ENCODE measurements around the gene FGD5.

DNA sequence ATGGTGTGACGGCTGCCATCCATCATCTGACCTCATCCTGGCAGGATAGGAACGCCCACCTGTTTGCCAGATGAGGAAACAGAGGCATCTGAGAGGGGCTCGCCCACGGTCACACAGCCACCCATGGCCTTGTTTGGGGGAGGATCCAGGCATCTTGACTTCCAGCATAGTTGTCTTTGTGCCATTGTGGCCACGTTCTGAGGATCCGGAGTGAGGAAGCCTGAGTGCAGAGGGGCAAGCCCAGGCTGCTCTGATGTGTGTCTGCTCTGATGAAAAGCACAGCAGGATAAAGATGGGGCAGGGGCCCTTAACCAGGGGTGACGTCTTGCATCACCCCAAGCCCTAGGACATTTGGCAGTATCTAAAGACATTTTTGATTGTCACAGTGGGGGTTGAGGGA lies 58.7 kb downstream of the FGD5 start:
- TF ChIP-seq, protein P1, sequence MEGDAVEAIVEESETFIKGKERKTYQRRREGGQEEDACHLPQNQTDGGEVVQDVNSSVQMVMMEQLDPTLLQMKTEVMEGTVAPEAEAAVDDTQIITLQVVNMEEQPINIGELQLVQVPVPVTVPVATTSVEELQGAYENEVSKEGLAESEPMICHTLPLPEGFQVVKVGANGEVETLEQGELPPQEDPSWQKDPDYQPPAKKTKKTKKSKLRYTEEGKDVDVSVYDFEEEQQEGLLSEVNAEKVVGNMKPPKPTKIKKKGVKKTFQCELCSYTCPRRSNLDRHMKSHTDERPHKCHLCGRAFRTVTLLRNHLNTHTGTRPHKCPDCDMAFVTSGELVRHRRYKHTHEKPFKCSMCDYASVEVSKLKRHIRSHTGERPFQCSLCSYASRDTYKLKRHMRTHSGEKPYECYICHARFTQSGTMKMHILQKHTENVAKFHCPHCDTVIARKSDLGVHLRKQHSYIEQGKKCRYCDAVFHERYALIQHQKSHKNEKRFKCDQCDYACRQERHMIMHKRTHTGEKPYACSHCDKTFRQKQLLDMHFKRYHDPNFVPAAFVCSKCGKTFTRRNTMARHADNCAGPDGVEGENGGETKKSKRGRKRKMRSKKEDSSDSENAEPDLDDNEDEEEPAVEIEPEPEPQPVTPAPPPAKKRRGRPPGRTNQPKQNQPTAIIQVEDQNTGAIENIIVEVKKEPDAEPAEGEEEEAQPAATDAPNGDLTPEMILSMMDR (conservative IDR thresholded peaks at IDR 0.05; ENCODE audit: low read depth in 2 of 2) = no peak
- TF ChIP-seq EZH2 (IDR thresholded peaks at IDR 0.05; ENCODE audit: low read depth, unreplicated experiment) = no peak
- TF ChIP-seq, protein P2, sequence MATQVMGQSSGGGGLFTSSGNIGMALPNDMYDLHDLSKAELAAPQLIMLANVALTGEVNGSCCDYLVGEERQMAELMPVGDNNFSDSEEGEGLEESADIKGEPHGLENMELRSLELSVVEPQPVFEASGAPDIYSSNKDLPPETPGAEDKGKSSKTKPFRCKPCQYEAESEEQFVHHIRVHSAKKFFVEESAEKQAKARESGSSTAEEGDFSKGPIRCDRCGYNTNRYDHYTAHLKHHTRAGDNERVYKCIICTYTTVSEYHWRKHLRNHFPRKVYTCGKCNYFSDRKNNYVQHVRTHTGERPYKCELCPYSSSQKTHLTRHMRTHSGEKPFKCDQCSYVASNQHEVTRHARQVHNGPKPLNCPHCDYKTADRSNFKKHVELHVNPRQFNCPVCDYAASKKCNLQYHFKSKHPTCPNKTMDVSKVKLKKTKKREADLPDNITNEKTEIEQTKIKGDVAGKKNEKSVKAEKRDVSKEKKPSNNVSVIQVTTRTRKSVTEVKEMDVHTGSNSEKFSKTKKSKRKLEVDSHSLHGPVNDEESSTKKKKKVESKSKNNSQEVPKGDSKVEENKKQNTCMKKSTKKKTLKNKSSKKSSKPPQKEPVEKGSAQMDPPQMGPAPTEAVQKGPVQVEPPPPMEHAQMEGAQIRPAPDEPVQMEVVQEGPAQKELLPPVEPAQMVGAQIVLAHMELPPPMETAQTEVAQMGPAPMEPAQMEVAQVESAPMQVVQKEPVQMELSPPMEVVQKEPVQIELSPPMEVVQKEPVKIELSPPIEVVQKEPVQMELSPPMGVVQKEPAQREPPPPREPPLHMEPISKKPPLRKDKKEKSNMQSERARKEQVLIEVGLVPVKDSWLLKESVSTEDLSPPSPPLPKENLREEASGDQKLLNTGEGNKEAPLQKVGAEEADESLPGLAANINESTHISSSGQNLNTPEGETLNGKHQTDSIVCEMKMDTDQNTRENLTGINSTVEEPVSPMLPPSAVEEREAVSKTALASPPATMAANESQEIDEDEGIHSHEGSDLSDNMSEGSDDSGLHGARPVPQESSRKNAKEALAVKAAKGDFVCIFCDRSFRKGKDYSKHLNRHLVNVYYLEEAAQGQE (IDR thresholded peaks at IDR 0.05; ENCODE audit: unreplicated experiment) = no peak
